Measurements from ENCODE around the gene D2HGDH. TPM values are rescaled to one million over a fixed set of nuclear protein-coding genes. Genes with fewer than 3 reads are reported as not detected.

Gene D2HGDH
- total RNA-seq, 1 experiment from 2014 or later = 10.0 TPM

- peaks cover 4 to 15% (median 9%) of the 10 kb centered on the region in 3 experiments; a peak in 6 of 7 replicates for H3K36me3 Mint-ChIP-seq (ENCODE audit: insufficient read depth in 1 of 3, low read depth in 3 of 3)
- Histone ChIP-seq H4K8ac (replicated peaks; ENCODE audit: insufficient read length, low read depth, low read length) (no peak within 1 kb of the TSS), H4K20me1 (ENCODE audit: control insufficient read depth, insufficient read depth, insufficient read length) (no peaks in the 10 kb centered on the region), H2BK12ac (ENCODE audit: insufficient read length, low read depth, low read length) (no peak within 1 kb of the TSS), H3K27me3 (ENCODE audit: insufficient read depth, low read length) (no peaks in the 10 kb centered on the region), H4K91ac (ENCODE audit: insufficient read length, low read depth, low read length) (no peak within 1 kb of the TSS), H3K56ac (ENCODE audit: insufficient read length, low read depth, low read length) (no peak within 1 kb of the TSS), H3K27ac (ENCODE audit: insufficient read length, low read depth, low read length) (no peak within 1 kb of the TSS), H3K79me2 (ENCODE audit: insufficient read depth, low read length) (no peaks in the 10 kb centered on the region), H3K23ac (ENCODE audit: insufficient read length, low read depth, low read length) (no peak within 1 kb of the TSS), H2BK20ac (ENCODE audit: low read depth, low read length, poor library complexity, severe bottlenecking) (no peak within 1 kb of the TSS), H4K5ac (ENCODE audit: insufficient read length, low read depth, low read length) (no peak within 1 kb of the TSS), H2AFZ (ENCODE audit: low read length) (no peak within 1 kb of the TSS), H2BK120ac (ENCODE audit: low read depth, low read length, poor library complexity, severe bottlenecking) (no peak within 1 kb of the TSS), H3T11ph (ENCODE audit: low read length) (no peak within 1 kb of the TSS), H3K23me2 (ENCODE audit: insufficient read length, low read depth, low read length, poor library complexity, severe bottlenecking) (peaks cover 3% of the 10 kb centered on the region), H3K4me2 (ENCODE audit: insufficient read depth, insufficient read length, low read length) (no peak within 1 kb of the TSS), H3K79me1 (ENCODE audit: insufficient read depth, low read depth, low read length, poor library complexity, severe bottlenecking) (no peaks in the 10 kb centered on the region), H2BK15ac (ENCODE audit: low read depth, low read length) (no peak within 1 kb of the TSS), H2BK5ac (ENCODE audit: insufficient read length, low read length) (no peak within 1 kb of the TSS), H3K9ac (ENCODE audit: extremely low read depth, insufficient read length, low read length) (no peak within 1 kb of the TSS), H3K18ac (ENCODE audit: insufficient read length, low read depth, low read length) (no peak within 1 kb of the TSS), H3K9me3 (ENCODE audit: control insufficient read depth, low read depth, low read length) (no peaks in the 10 kb centered on the region), H3K14ac (ENCODE audit: insufficient read depth, low read length) (no peak within 1 kb of the TSS; the same call in 1 of the 2 replicates), H3K4ac (ENCODE audit: low read depth, low read length) (no peak within 1 kb of the TSS), H2AK5ac (ENCODE audit: insufficient read length, low read length) (no peak within 1 kb of the TSS), H3K4me1 (ENCODE audit: insufficient read depth, low read length) (no peaks in the 10 kb centered on the region)
- no peak for TF ChIP-seq CTCF (conservative IDR thresholded peaks at IDR 0.05)
- WGBS (ENCODE audit: extremely low coverage, insufficient read length, low lambda C conversion rate) = no CpG with 5 or more reads among the region's 27 CpGs
- H3K27me3 Mint-ChIP-seq (ENCODE audit: low read depth) = peaks cover 2% of the 10 kb centered on the region; the same call in 1 of the 2 replicates
- H3K27ac Mint-ChIP-seq = peak within 1 kb of the TSS in 1 of 3 experiments; percentile 67; a peak in 1 of 7 replicates
- H3K4me3 Mint-ChIP-seq = no peak within 1 kb of the TSS
- peaks cover 21 to 45% of the 10 kb centered on the region in 2 experiments for H3K4me1 Mint-ChIP-seq
- DNase-seq = no peak
- H3K9me3 Mint-ChIP-seq = peaks cover 28% of the 10 kb centered on the region in 2 experiments
Observed at GRCh38 chr2:241776336-241777169, 42.1 kb downstream of the D2HGDH start, which contains the start of gene GAL3ST2. Gene GAL3ST2 (plus strand): TSS chr2:241776822. CDS start chr2:241776956, 134 bp downstream.
